GM23338 (cell line): ENCODE measurements around the gene POLD2. TPM values are rescaled to one million over a fixed set of nuclear protein-coding genes. Genes with fewer than 3 reads are reported as not detected.

Experiments
- ATAC-seq: fragments of 200-7000 bp; cut with Tn5 transposase; 3 replicates; pipeline ENCODE4 v1.9.1; 2020
- DNase-seq: peaks from one replicate; pipeline ENCODE4 v3.0.0-alpha.2; 2015; ENCODE audit warnings: low spot score
- H2AFZ ChIP-seq: fragments of 200-600 bp; sonication (generic); 2 replicates; pipeline ENCODE4 v1.8.0; 2016; ENCODE audit warnings: antibody characterized with exemption, mild to moderate bottlenecking, moderate library complexity
- H3F3A ChIP-seq: fragments of 200-600 bp; sonication (generic); replicated peaks from 2 replicates; pipeline ENCODE4 v1.8.0; 2017; ENCODE audit warnings: antibody characterized with exemption, mixed run types, low read depth
- H3K27ac ChIP-seq: fragments of 200-600 bp; sonication (generic); 2 replicates; pipeline ENCODE4 v1.6.1; 2016; ENCODE audit warnings: low read depth
- H3K27me3 ChIP-seq: fragments of 200-600 bp; sonication (generic); 2 replicates; pipeline ENCODE4 v1.8.0; 2016; ENCODE audit warnings: mild to moderate bottlenecking, mixed run types, moderate library complexity; ENCODE audit not compliant: insufficient read depth
- H3K36me3 ChIP-seq: fragments of 200-600 bp; sonication (generic); 2 replicates; pipeline ENCODE4 v1.8.0; 2016; ENCODE audit warnings: mild to moderate bottlenecking; ENCODE audit not compliant: insufficient read depth
- H3K4me1 ChIP-seq: fragments of 200-600 bp; sonication (generic); 2 replicates; pipeline ENCODE4 v1.8.0; 2016; ENCODE audit warnings: mild to moderate bottlenecking, moderate library complexity; ENCODE audit not compliant: insufficient read depth
- H3K4me2 ChIP-seq: fragments of 200-600 bp; sonication (generic); 2 replicates; pipeline ENCODE4 v1.7.1; 2017; ENCODE audit warnings: mixed run types
- H3K4me3 ChIP-seq: fragments of 200-600 bp; sonication (generic); 2 replicates; pipeline ENCODE4 v1.6.1; 2016; ENCODE audit warnings: mixed run types
- H3K79me2 ChIP-seq: fragments of 200-600 bp; sonication (generic); replicated peaks from 2 replicates; pipeline ENCODE4 v1.8.0; 2017; ENCODE audit warnings: mild to moderate bottlenecking; ENCODE audit not compliant: insufficient read depth
- H3K9me2 ChIP-seq: fragments of 200-600 bp; sonication (generic); 2 replicates; pipeline ENCODE4 v1.8.0; 2017; ENCODE audit not compliant: insufficient read depth
- H4K20me1 ChIP-seq: fragments of 200-600 bp; sonication (generic); replicated peaks from 2 replicates; pipeline ENCODE4 v1.8.0; 2017; ENCODE audit warnings: mild to moderate bottlenecking; ENCODE audit not compliant: insufficient read depth
- H3K27ac Mint-ChIP-seq: 2 replicates; pipeline ENCODE4 v1.8.0; 2020; ENCODE audit warnings: inconsistent platforms, mild to moderate bottlenecking, moderate library complexity, mixed read lengths
- H3K27me3 Mint-ChIP-seq: 3 replicates; pipeline ENCODE4 v1.8.0; 2022; ENCODE audit warnings: low read depth, mild to moderate bottlenecking, moderate library complexity, mixed read lengths, inconsistent platforms; ENCODE audit not compliant: insufficient read depth, poor library complexity
- H3K36me3 Mint-ChIP-seq: 3 replicates; pipeline ENCODE4 v1.8.0; 2021; ENCODE audit warnings: low read depth, mild to moderate bottlenecking, inconsistent platforms, moderate library complexity, mixed read lengths
- H3K4me1 Mint-ChIP-seq: 3 replicates; pipeline ENCODE4 v1.8.0; 2020; ENCODE audit warnings: mild to moderate bottlenecking, inconsistent platforms, mixed read lengths
- H3K4me3 Mint-ChIP-seq: 3 replicates; pipeline ENCODE4 v1.8.0; 2021; ENCODE audit warnings: moderate library complexity, mild to moderate bottlenecking, inconsistent platforms, mixed read lengths
- H3K9me3 Mint-ChIP-seq: 3 replicates; pipeline ENCODE4 v1.8.0; 2020; ENCODE audit warnings: moderate library complexity, mild to moderate bottlenecking, inconsistent platforms, mixed read lengths
- CREB1 ChIP-seq: fragments of 250-450 bp; sonication (Bioruptor Pico); IDR thresholded peaks from 2 replicates; pipeline ENCODE4 v1.5.0; 2020; ENCODE audit warnings: low read depth, mild to moderate bottlenecking, moderate library complexity
- EZH2 ChIP-seq: fragments of 200-600 bp; sonication (generic); IDR thresholded peaks from one replicate; pipeline ENCODE4 v1.8.0; 2017; ENCODE audit warnings: antibody characterized with exemption, mild to moderate bottlenecking, low read depth; ENCODE audit not compliant: unreplicated experiment
- EZH2phosphoT487 ChIP-seq: fragments of 200-600 bp; sonication (generic); IDR thresholded peaks from one replicate; pipeline ENCODE4 v1.8.1; 2018; ENCODE audit warnings: antibody characterized with exemption; ENCODE audit not compliant: unreplicated experiment
- JUNB ChIP-seq: IDR thresholded peaks from one replicate; pipeline ENCODE4 v1.6.1; 2016; ENCODE audit warnings: antibody characterized with exemption; ENCODE audit not compliant: unreplicated experiment
- NANOG ChIP-seq: IDR thresholded peaks from 2 replicates; pipeline ENCODE4 v1.6.1; 2016; ENCODE audit warnings: antibody characterized with exemption, borderline replicate concordance
- POLR2AphosphoS5 ChIP-seq: IDR thresholded peaks from 2 replicates; pipeline ENCODE4 v1.6.1; 2016; ENCODE audit warnings: antibody characterized with exemption, low read depth
- STAT1 ChIP-seq: IDR thresholded peaks from one replicate; pipeline ENCODE4 v1.6.1; 2016; ENCODE audit warnings: antibody characterized with exemption; ENCODE audit not compliant: unreplicated experiment
- ZNF114 ChIP-seq: fragments of 250-450 bp; sonication (Bioruptor Pico); IDR thresholded peaks from 2 replicates; pipeline ENCODE4 v1.5.0; 2020; ENCODE audit warnings: mild to moderate bottlenecking, moderate library complexity
- ZNF331 ChIP-seq: fragments of 250-450 bp; sonication (Bioruptor Pico); IDR thresholded peaks from 2 replicates; pipeline ENCODE4 v1.5.0; 2020; ENCODE audit warnings: low read depth, mild to moderate bottlenecking, moderate library complexity
- polyA plus RNA-seq: library from polyadenylated mRNA; unstranded; fragments of >200 nt; fragmentation: Nextera tagmentation; extraction: Ambion mirVana; gene quantifications from 2 replicates; pipeline ENCODE4 v1.2.1, GENCODE V29; 2016
- total RNA-seq: library from RNA; depleted of rRNA; stranded (reverse); fragments of >200 nt; shearing (Covaris generic); gene quantifications from 2 replicates; pipeline ENCODE4 v1.2.3, GENCODE V29; 2014
- TF ChIP-seq, protein P1 (sequence below): fragments of 250-450 bp; sonication (Bioruptor Pico); IDR thresholded peaks from 2 replicates; pipeline ENCODE4 v1.5.0; 2020; ENCODE audit warnings: mild to moderate bottlenecking, moderate library complexity
- TF ChIP-seq, protein P2 (sequence below), 2 experiments: fragments of 200-600 bp in 1 of 2; sonication (generic) in 1 of 2; conservative IDR thresholded peaks; 2 replicates each; pipeline versions ENCODE4 v1.5.1 to v1.6.1; 2016 to 2017; ENCODE audit warnings: antibody characterized with exemption in 2 of 2, low read depth in 2 of 2, mild to moderate bottlenecking in 2 of 2, moderate library complexity in 1 of 2
- TF ChIP-seq, protein P3 (sequence below): IDR thresholded peaks from one replicate; pipeline ENCODE4 v1.6.1; 2018; ENCODE audit warnings: antibody characterized with exemption; ENCODE audit not compliant: unreplicated experiment
- TF ChIP-seq, protein P4 (sequence below): IDR thresholded peaks from 2 replicates; pipeline ENCODE4 v1.6.1; 2016; ENCODE audit warnings: antibody characterized with exemption

Gene POLD2
- total and polyA plus RNA-seq, 2 experiments from 2014 or later, result 101 to 127 TPM

DNA sequence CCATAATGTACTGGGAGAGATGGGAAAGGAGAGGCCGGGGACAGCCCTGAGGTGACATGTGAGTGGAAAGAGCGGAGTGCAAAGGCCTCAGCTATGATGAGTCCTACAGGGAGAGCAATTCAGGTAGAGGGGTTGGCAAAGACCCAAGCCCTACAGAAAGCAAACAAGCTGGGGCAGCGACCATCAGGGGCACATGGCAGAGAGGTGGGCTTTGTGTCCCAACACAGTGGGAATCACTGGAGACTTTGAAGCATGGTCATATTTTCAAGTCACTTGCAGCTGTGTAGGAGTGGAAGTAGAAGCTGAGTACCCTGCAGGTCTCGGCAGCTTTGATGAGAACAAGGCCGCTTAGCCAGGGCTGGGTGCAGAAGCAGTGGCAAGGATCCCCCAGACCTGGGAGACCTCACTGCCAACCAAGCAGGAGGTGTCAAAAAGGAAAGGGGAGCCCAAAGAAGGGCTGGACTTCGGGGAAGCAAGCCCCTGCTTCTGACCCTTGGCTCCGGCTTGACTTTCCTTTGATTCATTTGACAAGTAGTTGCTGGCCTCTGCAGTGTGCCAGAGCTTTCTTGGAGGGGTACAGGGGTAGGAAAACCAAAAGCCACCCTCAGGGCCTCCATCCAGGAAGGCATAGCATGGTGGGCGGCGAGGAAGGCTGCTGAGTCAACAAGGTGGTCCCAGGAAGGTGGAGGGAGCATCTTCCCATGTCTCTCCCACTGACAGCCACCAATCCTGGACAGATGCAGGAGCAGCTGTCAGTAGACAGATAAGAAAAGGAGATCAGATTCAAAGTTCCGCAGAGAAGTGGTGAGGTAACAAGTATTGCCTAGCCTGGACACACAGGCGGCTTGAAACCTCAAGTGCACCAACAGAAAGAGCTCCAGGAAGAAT is 56.0 kb downstream of the POLD2 start:
- Histone ChIP-seq H3K4me1 (peaks cover 27% of the 10 kb centered on the region), H3K27ac (no peak overlapping the region), H3K36me3 (no peaks in the 10 kb centered on the region), H3K4me3 (no peak overlapping the region), H3K9me2 (no peaks in the 10 kb centered on the region), H4K20me1 (peaks cover 7% of the 10 kb centered on the region; the same call in 1 of the 2 replicates), H2AFZ (no peak overlapping the region), H3F3A (peaks cover 5% of the 10 kb centered on the region; the same call in 1 of the 2 replicates), H3K4me2 (no peak overlapping the region), H3K27me3 (peaks cover 28% of the 10 kb centered on the region), H3K79me2 (no peaks in the 10 kb centered on the region)
- ATAC-seq, result no peak
- Mint-ChIP-seq H3K27me3 (peaks cover 28% of the 10 kb centered on the region), H3K27ac (no peak overlapping the region), H3K4me1 (peaks cover 29% of the 10 kb centered on the region), H3K4me3 (no peak overlapping the region), H3K36me3 (peaks cover 11% of the 10 kb centered on the region; the same call in 1 of the 3 replicates), H3K9me3 (no peaks in the 10 kb centered on the region; the same call in 2 of the 3 replicates)
- DNase-seq, result no peak
- TF ChIP-seq, protein P1, sequence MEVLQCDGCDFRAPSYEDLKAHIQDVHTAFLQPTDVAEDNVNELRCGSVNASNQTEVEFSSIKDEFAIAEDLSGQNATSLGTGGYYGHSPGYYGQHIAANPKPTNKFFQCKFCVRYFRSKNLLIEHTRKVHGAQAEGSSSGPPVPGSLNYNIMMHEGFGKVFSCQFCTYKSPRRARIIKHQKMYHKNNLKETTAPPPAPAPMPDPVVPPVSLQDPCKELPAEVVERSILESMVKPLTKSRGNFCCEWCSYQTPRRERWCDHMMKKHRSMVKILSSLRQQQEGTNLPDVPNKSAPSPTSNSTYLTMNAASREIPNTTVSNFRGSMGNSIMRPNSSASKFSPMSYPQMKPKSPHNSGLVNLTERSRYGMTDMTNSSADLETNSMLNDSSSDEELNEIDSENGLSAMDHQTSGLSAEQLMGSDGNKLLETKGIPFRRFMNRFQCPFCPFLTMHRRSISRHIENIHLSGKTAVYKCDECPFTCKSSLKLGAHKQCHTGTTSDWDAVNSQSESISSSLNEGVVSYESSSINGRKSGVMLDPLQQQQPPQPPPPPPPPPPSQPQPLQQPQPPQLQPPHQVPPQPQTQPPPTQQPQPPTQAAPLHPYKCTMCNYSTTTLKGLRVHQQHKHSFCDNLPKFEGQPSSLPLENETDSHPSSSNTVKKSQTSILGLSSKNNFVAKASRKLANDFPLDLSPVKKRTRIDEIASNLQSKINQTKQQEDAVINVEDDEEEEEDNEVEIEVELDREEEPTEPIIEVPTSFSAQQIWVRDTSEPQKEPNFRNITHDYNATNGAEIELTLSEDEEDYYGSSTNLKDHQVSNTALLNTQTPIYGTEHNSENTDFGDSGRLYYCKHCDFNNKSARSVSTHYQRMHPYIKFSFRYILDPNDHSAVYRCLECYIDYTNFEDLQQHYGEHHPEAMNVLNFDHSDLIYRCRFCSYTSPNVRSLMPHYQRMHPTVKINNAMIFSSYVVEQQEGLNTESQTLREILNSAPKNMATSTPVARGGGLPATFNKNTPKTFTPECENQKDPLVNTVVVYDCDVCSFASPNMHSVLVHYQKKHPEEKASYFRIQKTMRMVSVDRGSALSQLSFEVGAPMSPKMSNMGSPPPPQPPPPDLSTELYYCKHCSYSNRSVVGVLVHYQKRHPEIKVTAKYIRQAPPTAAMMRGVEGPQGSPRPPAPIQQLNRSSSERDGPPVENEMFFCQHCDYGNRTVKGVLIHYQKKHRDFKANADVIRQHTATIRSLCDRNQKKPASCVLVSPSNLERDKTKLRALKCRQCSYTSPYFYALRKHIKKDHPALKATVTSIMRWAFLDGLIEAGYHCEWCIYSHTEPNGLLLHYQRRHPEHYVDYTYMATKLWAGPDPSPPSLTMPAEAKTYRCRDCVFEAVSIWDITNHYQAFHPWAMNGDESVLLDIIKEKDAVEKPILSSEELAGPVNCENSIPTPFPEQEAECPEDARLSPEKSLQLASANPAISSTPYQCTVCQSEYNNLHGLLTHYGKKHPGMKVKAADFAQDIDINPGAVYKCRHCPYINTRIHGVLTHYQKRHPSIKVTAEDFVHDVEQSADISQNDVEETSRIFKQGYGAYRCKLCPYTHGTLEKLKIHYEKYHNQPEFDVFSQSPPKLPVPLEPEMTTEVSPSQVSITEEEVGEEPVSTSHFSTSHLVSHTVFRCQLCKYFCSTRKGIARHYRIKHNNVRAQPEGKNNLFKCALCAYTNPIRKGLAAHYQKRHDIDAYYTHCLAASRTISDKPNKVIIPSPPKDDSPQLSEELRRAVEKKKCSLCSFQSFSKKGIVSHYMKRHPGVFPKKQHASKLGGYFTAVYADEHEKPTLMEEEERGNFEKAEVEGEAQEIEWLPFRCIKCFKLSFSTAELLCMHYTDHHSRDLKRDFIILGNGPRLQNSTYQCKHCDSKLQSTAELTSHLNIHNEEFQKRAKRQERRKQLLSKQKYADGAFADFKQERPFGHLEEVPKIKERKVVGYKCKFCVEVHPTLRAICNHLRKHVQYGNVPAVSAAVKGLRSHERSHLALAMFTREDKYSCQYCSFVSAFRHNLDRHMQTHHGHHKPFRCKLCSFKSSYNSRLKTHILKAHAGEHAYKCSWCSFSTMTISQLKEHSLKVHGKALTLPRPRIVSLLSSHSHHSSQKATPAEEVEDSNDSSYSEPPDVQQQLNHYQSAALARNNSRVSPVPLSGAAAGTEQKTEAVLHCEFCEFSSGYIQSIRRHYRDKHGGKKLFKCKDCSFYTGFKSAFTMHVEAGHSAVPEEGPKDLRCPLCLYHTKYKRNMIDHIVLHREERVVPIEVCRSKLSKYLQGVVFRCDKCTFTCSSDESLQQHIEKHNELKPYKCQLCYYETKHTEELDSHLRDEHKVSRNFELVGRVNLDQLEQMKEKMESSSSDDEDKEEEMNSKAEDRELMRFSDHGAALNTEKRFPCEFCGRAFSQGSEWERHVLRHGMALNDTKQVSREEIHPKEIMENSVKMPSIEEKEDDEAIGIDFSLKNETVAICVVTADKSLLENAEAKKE (CRISPR knock-in tag), result no peak
- TF ChIP-seq, protein P2, sequence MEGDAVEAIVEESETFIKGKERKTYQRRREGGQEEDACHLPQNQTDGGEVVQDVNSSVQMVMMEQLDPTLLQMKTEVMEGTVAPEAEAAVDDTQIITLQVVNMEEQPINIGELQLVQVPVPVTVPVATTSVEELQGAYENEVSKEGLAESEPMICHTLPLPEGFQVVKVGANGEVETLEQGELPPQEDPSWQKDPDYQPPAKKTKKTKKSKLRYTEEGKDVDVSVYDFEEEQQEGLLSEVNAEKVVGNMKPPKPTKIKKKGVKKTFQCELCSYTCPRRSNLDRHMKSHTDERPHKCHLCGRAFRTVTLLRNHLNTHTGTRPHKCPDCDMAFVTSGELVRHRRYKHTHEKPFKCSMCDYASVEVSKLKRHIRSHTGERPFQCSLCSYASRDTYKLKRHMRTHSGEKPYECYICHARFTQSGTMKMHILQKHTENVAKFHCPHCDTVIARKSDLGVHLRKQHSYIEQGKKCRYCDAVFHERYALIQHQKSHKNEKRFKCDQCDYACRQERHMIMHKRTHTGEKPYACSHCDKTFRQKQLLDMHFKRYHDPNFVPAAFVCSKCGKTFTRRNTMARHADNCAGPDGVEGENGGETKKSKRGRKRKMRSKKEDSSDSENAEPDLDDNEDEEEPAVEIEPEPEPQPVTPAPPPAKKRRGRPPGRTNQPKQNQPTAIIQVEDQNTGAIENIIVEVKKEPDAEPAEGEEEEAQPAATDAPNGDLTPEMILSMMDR (conservative IDR thresholded peaks at IDR 0.05; ENCODE audit: low read depth in 2 of 2), result no peak
- TF ChIP-seq NANOG (no peak), EZH2 (no peak), EZH2phosphoT487 (no peak), ZNF114 (no peak), ZNF331 (no peak), CREB1 (CRISPR knock-in tag) (no peak), JUNB (no peak), STAT1 (no peak), POLR2AphosphoS5 (no peak; the same call in 1 of the 2 replicates)
- TF ChIP-seq, protein P3, sequence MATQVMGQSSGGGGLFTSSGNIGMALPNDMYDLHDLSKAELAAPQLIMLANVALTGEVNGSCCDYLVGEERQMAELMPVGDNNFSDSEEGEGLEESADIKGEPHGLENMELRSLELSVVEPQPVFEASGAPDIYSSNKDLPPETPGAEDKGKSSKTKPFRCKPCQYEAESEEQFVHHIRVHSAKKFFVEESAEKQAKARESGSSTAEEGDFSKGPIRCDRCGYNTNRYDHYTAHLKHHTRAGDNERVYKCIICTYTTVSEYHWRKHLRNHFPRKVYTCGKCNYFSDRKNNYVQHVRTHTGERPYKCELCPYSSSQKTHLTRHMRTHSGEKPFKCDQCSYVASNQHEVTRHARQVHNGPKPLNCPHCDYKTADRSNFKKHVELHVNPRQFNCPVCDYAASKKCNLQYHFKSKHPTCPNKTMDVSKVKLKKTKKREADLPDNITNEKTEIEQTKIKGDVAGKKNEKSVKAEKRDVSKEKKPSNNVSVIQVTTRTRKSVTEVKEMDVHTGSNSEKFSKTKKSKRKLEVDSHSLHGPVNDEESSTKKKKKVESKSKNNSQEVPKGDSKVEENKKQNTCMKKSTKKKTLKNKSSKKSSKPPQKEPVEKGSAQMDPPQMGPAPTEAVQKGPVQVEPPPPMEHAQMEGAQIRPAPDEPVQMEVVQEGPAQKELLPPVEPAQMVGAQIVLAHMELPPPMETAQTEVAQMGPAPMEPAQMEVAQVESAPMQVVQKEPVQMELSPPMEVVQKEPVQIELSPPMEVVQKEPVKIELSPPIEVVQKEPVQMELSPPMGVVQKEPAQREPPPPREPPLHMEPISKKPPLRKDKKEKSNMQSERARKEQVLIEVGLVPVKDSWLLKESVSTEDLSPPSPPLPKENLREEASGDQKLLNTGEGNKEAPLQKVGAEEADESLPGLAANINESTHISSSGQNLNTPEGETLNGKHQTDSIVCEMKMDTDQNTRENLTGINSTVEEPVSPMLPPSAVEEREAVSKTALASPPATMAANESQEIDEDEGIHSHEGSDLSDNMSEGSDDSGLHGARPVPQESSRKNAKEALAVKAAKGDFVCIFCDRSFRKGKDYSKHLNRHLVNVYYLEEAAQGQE, result no peak
- TF ChIP-seq, protein P4, sequence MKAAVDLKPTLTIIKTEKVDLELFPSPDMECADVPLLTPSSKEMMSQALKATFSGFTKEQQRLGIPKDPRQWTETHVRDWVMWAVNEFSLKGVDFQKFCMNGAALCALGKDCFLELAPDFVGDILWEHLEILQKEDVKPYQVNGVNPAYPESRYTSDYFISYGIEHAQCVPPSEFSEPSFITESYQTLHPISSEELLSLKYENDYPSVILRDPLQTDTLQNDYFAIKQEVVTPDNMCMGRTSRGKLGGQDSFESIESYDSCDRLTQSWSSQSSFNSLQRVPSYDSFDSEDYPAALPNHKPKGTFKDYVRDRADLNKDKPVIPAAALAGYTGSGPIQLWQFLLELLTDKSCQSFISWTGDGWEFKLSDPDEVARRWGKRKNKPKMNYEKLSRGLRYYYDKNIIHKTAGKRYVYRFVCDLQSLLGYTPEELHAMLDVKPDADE, result no peak
